Activated B cell treated with CpG ODN at 0.5 μM for 24 hours (primary cell): ENCODE measurements around the gene OR4K15. TPM values are rescaled to one million over a fixed set of nuclear protein-coding genes. Genes with fewer than 3 reads are reported as not detected.

Experiments used
- ATAC-seq: fragments of 200-7000 bp; cut with Tn5 transposase; one replicate; pipeline ENCODE4 v1.10.0; 2021; ENCODE audit warnings: low read depth, mild to moderate bottlenecking, moderate library complexity
- CTCF ChIA-PET: fragments of 350-600 bp; sonication (Branson Sonifier 250); formaldehyde crosslinking; loops from one replicate; lab custom pipeline; 2021; ENCODE audit warnings: antibody characterized with exemption; lab: Charles Lee
- POLR2A ChIA-PET: fragments of 350-600 bp; sonication (Branson Sonifier 250); formaldehyde crosslinking; loops from one replicate; lab custom pipeline; 2021; ENCODE audit warnings: antibody characterized with exemption; lab: Charles Lee
- DNase-seq: peaks from one replicate; pipeline ENCODE4 v3.0.0; 2022
- H3K27ac Mint-ChIP-seq: one replicate; pipeline ENCODE4 v1.8.0; 2020; ENCODE audit warnings: mixed read lengths
- H3K27me3 Mint-ChIP-seq: one replicate; pipeline ENCODE4 v1.8.0; 2021; ENCODE audit warnings: mixed read lengths
- H3K36me3 Mint-ChIP-seq: one replicate; pipeline ENCODE4 v1.8.0; 2021; ENCODE audit warnings: low read depth, mixed read lengths
- H3K4me1 Mint-ChIP-seq: one replicate; pipeline ENCODE4 v1.8.0; 2021; ENCODE audit warnings: mixed read lengths
- H3K4me3 Mint-ChIP-seq: one replicate; pipeline ENCODE4 v1.8.0; 2020; ENCODE audit warnings: mild to moderate bottlenecking, mixed read lengths
- H3K9me3 Mint-ChIP-seq: one replicate; pipeline ENCODE4 v1.8.0; 2020; ENCODE audit warnings: mixed read lengths
- CTCF ChIP-seq: fragments of 200-600 bp; IDR thresholded peaks from one replicate; pipeline ENCODE4 v1.8.0; 2022; ENCODE audit warnings: antibody characterized with exemption, mild to moderate bottlenecking
- intact Hi-C: fragments of 100-400 bp; cut with micrococcal nuclease; formaldehyde crosslinking; loops from one replicate; pipeline ENCODE4 v1.15.1; 2024
- total RNA-seq: library from RNA; stranded (reverse); gene quantifications from 2 replicates; pipeline ENCODE4 v1.2.3, GENCODE V29; 2022

OR4K15 gene
- total RNA-seq, 1 donor from 2014 or later = not detected

- Mint-ChIP-seq H3K27me3 (no peaks in the 10 kb centered on the region), H3K36me3 (no peaks in the 10 kb centered on the region), H3K27ac (no peak overlapping the region), H3K4me3 (no peak overlapping the region), H3K9me3 (peaks cover 4% of the 10 kb centered on the region), H3K4me1 (no peaks in the 10 kb centered on the region)
- ChIA-PET POLR2A (no interaction called here), CTCF (no interaction called here)
- no peak for ATAC-seq
- intact Hi-C loops = no loop called here
- DNase-seq = no peak
- no peak for TF ChIP-seq CTCF
Observed at GRCh38 chr14:19974844-19975243, 547 bp upstream of the OR4K15 start.

- Mint-ChIP-seq H3K27me3 (no peaks in the 10 kb centered on the region), H3K9me3 (peaks cover 8% of the 10 kb centered on the region), H3K4me1 (no peaks in the 10 kb centered on the region), H3K27ac (no peak overlapping the region), H3K36me3 (no peaks in the 10 kb centered on the region), H3K4me3 (no peak overlapping the region)
- ChIA-PET CTCF (no interaction called here), POLR2A (no interaction called here)
- no peak for ATAC-seq
- intact Hi-C loops = no loop called here
- TF ChIP-seq CTCF = no peak
- no peak for DNase-seq
Observed at GRCh38 chr14:19993438-19993837, 18.0 kb downstream of the OR4K15 start.

GRCh38 chr14:20001863-20002262 is 26.5 kb downstream of the OR4K15 start, which contains the start of gene OR4Q2:
TSS of gene OR4Q2 (plus strand) at chr14:20002163.
- Mint-ChIP-seq H3K27ac (no peak within 1 kb of the TSS), H3K4me3 (no peak within 1 kb of the TSS), H3K27me3 (no peaks in the 10 kb centered on the region), H3K4me1 (no peaks in the 10 kb centered on the region), H3K9me3 (peaks cover 3% of the 10 kb centered on the region), H3K36me3 (no peaks in the 10 kb centered on the region)
- DNase-seq = no peak
- CTCF ChIA-PET = no interaction called here
- no peak for ATAC-seq
- POLR2A ChIA-PET = no interaction called here
- TF ChIP-seq CTCF = no peak
- intact Hi-C loops = no loop called here

- Mint-ChIP-seq H3K36me3 (no peaks in the 10 kb centered on the region), H3K4me1 (no peaks in the 10 kb centered on the region), H3K27ac (no peak overlapping the region), H3K27me3 (no peaks in the 10 kb centered on the region), H3K9me3 (peaks cover 3% of the 10 kb centered on the region), H3K4me3 (no peak overlapping the region)
- POLR2A ChIA-PET = no interaction called here
- ATAC-seq (no peak), DNase-seq (no peak)
- CTCF ChIA-PET = no interaction called here
- intact Hi-C loops = no loop called here
- TF ChIP-seq CTCF = no peak
Observed at GRCh38 chr14:20002319-20002718, 26.9 kb downstream of the OR4K15 start.

GRCh38 chr14:20008156-20008555 is 32.8 kb downstream of the OR4K15 start:
- ChIA-PET CTCF (no interaction called here), POLR2A (no interaction called here)
- no peak for TF ChIP-seq CTCF
- H3K4me3 Mint-ChIP-seq = no peak overlapping the region
- H3K9me3 Mint-ChIP-seq = peaks cover 12% of the 10 kb centered on the region
- ATAC-seq (no peak), DNase-seq (no peak)
- no peak overlapping the region for H3K27ac Mint-ChIP-seq
- no peaks in the 10 kb centered on the region for H3K4me1 Mint-ChIP-seq
- no peaks in the 10 kb centered on the region for H3K27me3 Mint-ChIP-seq
- intact Hi-C loops = no loop called here
- no peaks in the 10 kb centered on the region for H3K36me3 Mint-ChIP-seq
